ENCODE results near the gene RHBDF2. TPM values are rescaled to one million over a fixed set of nuclear protein-coding genes. Genes with fewer than 3 reads are reported as not detected.

RHBDF2 gene
- total RNA-seq, 1 experiment from 2014 or later, result 52.3 TPM

DNA sequence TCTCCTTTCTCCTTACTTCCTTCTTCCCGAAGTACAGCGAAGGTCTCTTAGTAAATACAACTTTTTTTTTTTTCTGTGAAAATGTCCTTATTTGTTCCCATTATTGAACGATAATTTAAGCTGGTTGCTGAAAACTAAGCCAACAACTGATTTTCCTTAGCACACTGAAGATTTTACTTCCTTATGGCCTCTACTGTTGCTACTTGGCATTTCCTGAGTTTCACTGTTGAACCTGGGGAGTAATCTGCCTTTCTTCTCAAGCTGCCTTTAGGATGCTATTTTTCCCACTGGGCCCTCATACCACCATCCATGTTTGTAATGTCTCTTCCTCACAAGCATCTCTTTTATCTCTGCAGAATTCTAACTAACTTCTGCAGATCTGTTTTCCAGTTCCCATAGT, 74.4 kb downstream of the RHBDF2 start:
- no peak overlapping the region for H3K27ac ChIP-seq (ENCODE audit: low read length)
- no peak overlapping the region for H2AFZ ChIP-seq (ENCODE audit: low read length)
- peaks cover 10% of the 10 kb centered on the region; the same call in 1 of the 2 replicates for H3K36me3 ChIP-seq (ENCODE audit: low read depth, low read length)
- no peaks in the 10 kb centered on the region for H3K4me1 ChIP-seq (ENCODE audit: insufficient read depth, low read length)
- peaks cover 31% of the 10 kb centered on the region for H4K20me1 ChIP-seq (ENCODE audit: low read length)
- ChIA-PET CTCF (no interaction called here), POLR2A (ENCODE audit: unreplicated experiment) (no interaction called here)
- no peaks in the 10 kb centered on the region for H3K9me3 ChIP-seq (ENCODE audit: low read length)
- H3K9me2 ChIP-seq (replicated peaks; ENCODE audit: low read length), result no peaks in the 10 kb centered on the region
- ATAC-seq (no peak), DNase-seq (no peak)
- no peak overlapping the region for H3K4me2 ChIP-seq (ENCODE audit: low read length)
- H3K9ac ChIP-seq (ENCODE audit: low read length), result no peak overlapping the region
- H3K4me3 ChIP-seq (ENCODE audit: low read length), result no peak overlapping the region
- intact Hi-C loops (cut with micrococcal nuclease), result no loop called here
- TF ChIP-seq EZH2 (IDR thresholded peaks at IDR 0.05; ENCODE audit: low read length, unreplicated experiment) (no peak), EZH2phosphoT487 (IDR thresholded peaks at IDR 0.05; ENCODE audit: borderline replicate concordance, low read length) (no peak)
- TF ChIP-seq, protein P1, sequence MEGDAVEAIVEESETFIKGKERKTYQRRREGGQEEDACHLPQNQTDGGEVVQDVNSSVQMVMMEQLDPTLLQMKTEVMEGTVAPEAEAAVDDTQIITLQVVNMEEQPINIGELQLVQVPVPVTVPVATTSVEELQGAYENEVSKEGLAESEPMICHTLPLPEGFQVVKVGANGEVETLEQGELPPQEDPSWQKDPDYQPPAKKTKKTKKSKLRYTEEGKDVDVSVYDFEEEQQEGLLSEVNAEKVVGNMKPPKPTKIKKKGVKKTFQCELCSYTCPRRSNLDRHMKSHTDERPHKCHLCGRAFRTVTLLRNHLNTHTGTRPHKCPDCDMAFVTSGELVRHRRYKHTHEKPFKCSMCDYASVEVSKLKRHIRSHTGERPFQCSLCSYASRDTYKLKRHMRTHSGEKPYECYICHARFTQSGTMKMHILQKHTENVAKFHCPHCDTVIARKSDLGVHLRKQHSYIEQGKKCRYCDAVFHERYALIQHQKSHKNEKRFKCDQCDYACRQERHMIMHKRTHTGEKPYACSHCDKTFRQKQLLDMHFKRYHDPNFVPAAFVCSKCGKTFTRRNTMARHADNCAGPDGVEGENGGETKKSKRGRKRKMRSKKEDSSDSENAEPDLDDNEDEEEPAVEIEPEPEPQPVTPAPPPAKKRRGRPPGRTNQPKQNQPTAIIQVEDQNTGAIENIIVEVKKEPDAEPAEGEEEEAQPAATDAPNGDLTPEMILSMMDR (conservative IDR thresholded peaks at IDR 0.05; ENCODE audit: low read depth, low read length), result no peak
- H3K27me3 ChIP-seq (ENCODE audit: low read length), result no peaks in the 10 kb centered on the region
- H3K79me2 ChIP-seq (ENCODE audit: low read length), result peaks cover 89% of the 10 kb centered on the region
- BruUV-seq (replicated peaks), result no TSS peak
- no peaks in the 10 kb centered on the region for H3F3A ChIP-seq (ENCODE audit: low read length, unreplicated experiment)

DNA sequence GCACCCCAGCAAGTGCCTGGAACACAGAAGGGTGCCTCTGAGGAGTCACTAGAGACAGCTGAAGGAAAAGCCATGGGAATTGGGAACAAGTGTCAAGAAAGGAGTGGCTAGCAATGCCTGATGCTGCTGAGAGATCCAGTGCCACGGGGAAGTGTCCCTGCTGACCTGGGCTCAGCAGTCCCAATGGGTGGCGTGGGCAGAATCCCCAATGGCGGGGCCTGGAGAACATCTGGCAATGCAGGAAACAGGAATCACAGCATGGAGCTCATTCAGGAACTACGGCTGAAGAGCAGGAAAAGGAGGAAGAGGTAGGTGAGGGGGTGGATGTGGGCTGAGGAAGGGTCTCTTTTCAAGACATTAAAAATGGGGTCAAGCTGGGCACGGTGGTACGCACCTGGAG, 78.4 kb downstream of the RHBDF2 start:
- Histone ChIP-seq H3K27me3 (ENCODE audit: low read length) (no peaks in the 10 kb centered on the region), H3K9me2 (replicated peaks; ENCODE audit: low read length) (no peaks in the 10 kb centered on the region), H2AFZ (ENCODE audit: low read length) (no peak overlapping the region), H3K9me3 (ENCODE audit: low read length) (no peaks in the 10 kb centered on the region), H3K4me3 (ENCODE audit: low read length) (no peak overlapping the region), H3K4me1 (ENCODE audit: insufficient read depth, low read length) (no peaks in the 10 kb centered on the region), H3K4me2 (ENCODE audit: low read length) (no peak overlapping the region), H3K36me3 (ENCODE audit: low read depth, low read length) (peaks cover 4% of the 10 kb centered on the region; the same call in 1 of the 2 replicates), H3K9ac (ENCODE audit: low read length) (no peak overlapping the region), H3F3A (ENCODE audit: low read length, unreplicated experiment) (no peaks in the 10 kb centered on the region), H3K27ac (ENCODE audit: low read length) (no peak overlapping the region), H4K20me1 (ENCODE audit: low read length) (peaks cover 26% of the 10 kb centered on the region), H3K79me2 (ENCODE audit: low read length) (peaks cover 89% of the 10 kb centered on the region)
- POLR2A ChIA-PET (ENCODE audit: unreplicated experiment), result no interaction called here
- intact Hi-C loops (cut with micrococcal nuclease), result no loop called here
- TF ChIP-seq EZH2phosphoT487 (IDR thresholded peaks at IDR 0.05; ENCODE audit: borderline replicate concordance, low read length) (no peak), EZH2 (IDR thresholded peaks at IDR 0.05; ENCODE audit: low read length, unreplicated experiment) (no peak)
- TF ChIP-seq, protein P1 (conservative IDR thresholded peaks at IDR 0.05; ENCODE audit: low read depth, low read length), result no peak
- ATAC-seq (no peak), DNase-seq (no peak)
- CTCF ChIA-PET, result no interaction called here
- BruUV-seq (replicated peaks), result no TSS peak

DNA sequence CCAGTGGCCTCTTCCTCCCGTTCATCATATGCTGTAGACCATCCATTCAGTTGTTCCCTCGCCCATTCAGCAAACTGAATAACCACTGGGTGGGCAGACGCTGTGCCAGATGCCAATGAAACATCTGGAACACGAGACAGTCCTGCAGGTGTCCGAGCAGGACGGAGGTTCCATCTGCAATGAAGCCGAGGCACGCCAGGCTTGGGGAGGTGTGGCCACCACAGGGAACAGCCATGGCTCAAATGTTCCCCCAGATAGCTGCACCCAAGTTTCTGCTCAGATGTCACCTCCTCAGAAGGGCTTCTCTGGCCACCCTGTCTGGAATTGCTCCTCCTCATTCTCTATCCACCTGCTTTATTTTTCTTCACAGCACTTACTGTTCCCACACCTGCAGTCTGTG, 78.8 kb downstream of the RHBDF2 start:
- peaks cover 89% of the 10 kb centered on the region for H3K79me2 ChIP-seq (ENCODE audit: low read length)

More for the DNA sequence above, 78.8 kb downstream of the RHBDF2 start:
- Histone ChIP-seq H3K9me3 (ENCODE audit: low read length) (no peaks in the 10 kb centered on the region), H4K20me1 (ENCODE audit: low read length) (peaks cover 23% of the 10 kb centered on the region), H3K36me3 (ENCODE audit: low read depth, low read length) (peaks cover 7% of the 10 kb centered on the region; the same call in 1 of the 2 replicates), H3K27me3 (ENCODE audit: low read length) (no peaks in the 10 kb centered on the region), H3K4me2 (ENCODE audit: low read length) (no peak overlapping the region), H3K27ac (ENCODE audit: low read length) (no peak overlapping the region), H3K4me3 (ENCODE audit: low read length) (no peak overlapping the region), H3K9ac (ENCODE audit: low read length) (no peak overlapping the region), H3K9me2 (replicated peaks; ENCODE audit: low read length) (no peaks in the 10 kb centered on the region), H2AFZ (ENCODE audit: low read length) (no peak overlapping the region), H3K4me1 (ENCODE audit: insufficient read depth, low read length) (no peaks in the 10 kb centered on the region), H3F3A (ENCODE audit: low read length, unreplicated experiment) (no peaks in the 10 kb centered on the region)
- TF ChIP-seq EZH2 (IDR thresholded peaks at IDR 0.05; ENCODE audit: low read length, unreplicated experiment) (no peak), EZH2phosphoT487 (IDR thresholded peaks at IDR 0.05; ENCODE audit: borderline replicate concordance, low read length) (no peak)
- TF ChIP-seq, protein P1 (conservative IDR thresholded peaks at IDR 0.05; ENCODE audit: low read depth, low read length), result no peak
- no peak for ATAC-seq
- ChIA-PET POLR2A (ENCODE audit: unreplicated experiment) (no interaction called here), CTCF (no interaction called here)
- intact Hi-C loops (cut with micrococcal nuclease), result no loop called here
- DNase-seq, result no peak
- no TSS peak for BruUV-seq (replicated peaks)
